ENCODE data around the gene COX6A1.

Gene COX6A1

GRCh38 chr12:120466560-120467315, 28.8 kb downstream of the COX6A1 start:
- no peak overlapping the region for H3K4me3 ChIP-seq (ENCODE audit: low read depth, low read length)
- TF ChIP-seq CTCF (IDR thresholded peaks at IDR 0.05; ENCODE audit: control insufficient read depth, extremely low read depth, insufficient read depth): peak; percentile 66
- no peak for DNase-seq (ENCODE audit: low read depth)

- no peak overlapping the region for H3K4me3 ChIP-seq (ENCODE audit: low read depth, low read length)
- DNase-seq (ENCODE audit: low read depth): no peak
- TF ChIP-seq CTCF (IDR thresholded peaks at IDR 0.05; ENCODE audit: control insufficient read depth, extremely low read depth, insufficient read depth): no peak
Observed at GRCh38 chr12:120467439-120467838, 29.5 kb downstream of the COX6A1 start.

DNA sequence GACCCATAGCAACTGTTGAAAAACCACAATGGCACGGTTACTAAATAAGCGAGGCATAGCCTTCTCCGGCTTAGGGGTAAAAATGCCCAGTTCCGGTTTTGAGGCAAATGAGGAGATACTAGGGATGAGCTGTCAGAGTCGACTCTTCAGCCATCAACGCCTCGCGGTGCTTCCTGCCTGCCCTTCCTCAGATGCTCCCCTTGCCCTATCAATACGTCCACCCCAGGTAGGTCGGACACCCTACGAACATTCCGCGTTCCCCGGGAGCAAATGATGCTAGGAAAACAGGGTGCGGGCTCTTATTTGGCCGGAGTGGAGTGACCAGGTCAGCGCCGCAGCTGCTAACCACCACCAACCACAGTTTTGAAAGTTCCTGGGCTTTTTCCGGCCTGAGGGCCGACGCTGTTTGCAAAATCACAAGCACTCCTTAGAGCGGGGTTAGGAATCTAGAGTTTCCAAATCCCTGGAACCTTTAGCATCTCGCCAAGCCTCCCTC, 30.5 kb downstream of the COX6A1 start:
- no peak for TF ChIP-seq CTCF (IDR thresholded peaks at IDR 0.05; ENCODE audit: control insufficient read depth, extremely low read depth, insufficient read depth)
- DNase-seq (ENCODE audit: low read depth): no peak
- H3K4me3 ChIP-seq (ENCODE audit: low read depth, low read length): peak overlapping the region; percentile 82

- no peak for DNase-seq (ENCODE audit: low read depth)
- peak overlapping the region; percentile 82 for H3K4me3 ChIP-seq (ENCODE audit: low read depth, low read length)
- TF ChIP-seq CTCF (IDR thresholded peaks at IDR 0.05; ENCODE audit: control insufficient read depth, extremely low read depth, insufficient read depth): 0 out of 2 replicates have a peak, but pooled peaks have one; percentile 20
Observed at GRCh38 chr12:120468821-120469449, 31.0 kb downstream of the COX6A1 start.

DNA sequence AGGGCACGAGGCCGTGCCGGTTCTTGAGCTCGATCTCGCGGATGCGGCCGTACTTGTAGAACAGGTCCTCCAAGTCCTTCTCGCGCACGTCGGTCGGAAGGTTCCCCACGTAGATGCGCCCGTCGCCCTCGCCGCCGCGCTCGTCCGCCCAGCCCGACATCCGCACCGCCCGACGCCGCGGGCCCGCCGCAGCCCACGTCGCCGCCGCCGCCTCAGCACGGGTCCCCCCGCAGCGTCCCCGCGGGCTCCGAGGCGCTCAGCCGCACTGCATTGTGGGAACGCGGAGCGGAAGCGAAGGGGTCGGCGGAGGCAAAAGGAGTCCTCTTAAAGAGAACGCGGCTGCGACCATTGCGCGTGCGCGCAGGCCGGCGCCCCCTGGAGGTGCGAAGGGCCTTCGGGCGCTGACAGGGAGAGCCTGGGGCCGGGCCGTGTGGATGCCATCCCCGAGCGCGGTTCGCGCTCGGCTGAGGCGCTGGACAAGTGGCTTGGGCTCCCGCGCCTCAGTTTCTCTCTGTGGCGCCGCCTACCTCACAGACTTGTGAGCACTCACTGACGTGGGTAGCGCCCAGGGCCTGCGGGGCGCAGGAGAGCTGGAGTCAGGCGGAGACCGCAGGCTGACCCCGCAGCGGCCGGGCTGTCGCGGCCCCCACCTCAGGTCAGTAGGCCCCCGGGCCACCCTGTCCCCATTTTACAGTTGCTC, 31.7 kb downstream of the COX6A1 start, which contains the start of gene SRSF9:
TSS of gene SRSF9 (minus strand) at position 299 of the 700 bp plus-strand sequence. CDS start at position 160, 139 bp downstream.
- H3K4me3 ChIP-seq (ENCODE audit: low read depth, low read length): peak within 1 kb of the TSS; percentile 82
- DNase-seq (ENCODE audit: low read depth): peak; percentile 87
- TF ChIP-seq CTCF (IDR thresholded peaks at IDR 0.05; ENCODE audit: control insufficient read depth, extremely low read depth, insufficient read depth): peak; percentile 96

GRCh38 chr12:120470150-120470784, 32.4 kb downstream of the COX6A1 start:
- no peak for TF ChIP-seq CTCF (IDR thresholded peaks at IDR 0.05; ENCODE audit: control insufficient read depth, extremely low read depth, insufficient read depth)
- no peak for DNase-seq (ENCODE audit: low read depth)
- H3K4me3 ChIP-seq (ENCODE audit: low read depth, low read length): peak overlapping the region; percentile 82

Data from LNCaP clone FGC (cell line).